ENCODE measurements around the gene CRLF1.

Gene CRLF1

GRCh38 chr19:18608102-18608804, 1.7 kb upstream of the CRLF1 start:
- no peak overlapping the region for H3K27ac Mint-ChIP-seq
- H3K27me3 Mint-ChIP-seq (ENCODE audit: low read depth, poor library complexity): peaks cover 84% of the 10 kb centered on the region
- no peaks in the 10 kb centered on the region for H3K9me3 Mint-ChIP-seq

GRCh38 chr19:18607226-18608101, 865 bp upstream of the CRLF1 start:
- Mint-ChIP-seq H3K27ac (no peak overlapping the region), H3K9me3 (no peaks in the 10 kb centered on the region), H3K4me1 (peaks cover 51% of the 10 kb centered on the region), H3K27me3 (ENCODE audit: low read depth, poor library complexity) (peaks cover 84% of the 10 kb centered on the region), H3K36me3 (ENCODE audit: low read depth) (no peaks in the 10 kb centered on the region), H3K4me3 (peak overlapping the region; percentile 30)
- DNase-seq: peak; percentile 38
- TF ChIP-seq CTCF (IDR thresholded peaks at IDR 0.05): no peak

More at GRCh38 chr19:18608102-18608804, 1.7 kb upstream of the CRLF1 start:
- Mint-ChIP-seq H3K36me3 (ENCODE audit: low read depth) (no peaks in the 10 kb centered on the region), H3K4me1 (peaks cover 51% of the 10 kb centered on the region), H3K4me3 (peak overlapping the region; percentile 33)
- DNase-seq: no peak
- TF ChIP-seq CTCF (IDR thresholded peaks at IDR 0.05): no peak

GRCh38 chr19:18605546-18606280, 886 bp downstream of the CRLF1 start:
- no peak for TF ChIP-seq CTCF (IDR thresholded peaks at IDR 0.05)
- peak overlapping the region; percentile 75 for H3K4me3 Mint-ChIP-seq
- DNase-seq: peak; percentile 37
- peak overlapping the region; percentile 34 for H3K27ac Mint-ChIP-seq
- peaks cover 88% of the 10 kb centered on the region for H3K27me3 Mint-ChIP-seq (ENCODE audit: low read depth, poor library complexity)
- peaks cover 41% of the 10 kb centered on the region for H3K4me1 Mint-ChIP-seq
- H3K9me3 Mint-ChIP-seq: no peaks in the 10 kb centered on the region
- H3K36me3 Mint-ChIP-seq (ENCODE audit: low read depth): no peaks in the 10 kb centered on the region

- DNase-seq: no peak
- Mint-ChIP-seq H3K36me3 (ENCODE audit: low read depth) (no peaks in the 10 kb centered on the region), H3K27me3 (ENCODE audit: low read depth, poor library complexity) (peaks cover 88% of the 10 kb centered on the region), H3K4me3 (peak overlapping the region; percentile 75), H3K27ac (no peak overlapping the region), H3K4me1 (peaks cover 41% of the 10 kb centered on the region), H3K9me3 (no peaks in the 10 kb centered on the region)
- no peak for TF ChIP-seq CTCF (IDR thresholded peaks at IDR 0.05)
Measured at GRCh38 chr19:18605196-18605545, 1.4 kb downstream of the CRLF1 start.

GRCh38 chr19:18604820-18605159, 1.8 kb downstream of the CRLF1 start:
- Mint-ChIP-seq H3K4me1 (peaks cover 41% of the 10 kb centered on the region), H3K9me3 (no peaks in the 10 kb centered on the region), H3K36me3 (ENCODE audit: low read depth) (no peaks in the 10 kb centered on the region), H3K27ac (no peak overlapping the region), H3K4me3 (peak overlapping the region; percentile 75), H3K27me3 (ENCODE audit: low read depth, poor library complexity) (peaks cover 87% of the 10 kb centered on the region)
- DNase-seq: no peak
- no peak for TF ChIP-seq CTCF (IDR thresholded peaks at IDR 0.05)
